ENCODE data around the gene GNB1.

Gene GNB1

GRCh38 chr1:1768249-1768992, 122.5 kb downstream of the GNB1 start:
- DNase-seq, result no peak

GRCh38 chr1:1764876-1765470, 125.9 kb downstream of the GNB1 start:
- DNase-seq, result no peak

GRCh38 chr1:1763657-1764621, 126.9 kb downstream of the GNB1 start:
- DNase-seq, result peak in 30 of 56 donors; percentile 13 to 80 (median 32)

GRCh38 chr1:1761504-1762376, 129.1 kb downstream of the GNB1 start:
- no peak for DNase-seq

GRCh38 chr1:1760715-1761114, 130.2 kb downstream of the GNB1 start:
- no peak for DNase-seq

GRCh38 chr1:1760345-1760650, 130.6 kb downstream of the GNB1 start:
- DNase-seq, result no peak

- DNase-seq, result no peak
These were observed 131.2 kb downstream of the GNB1 start for GRCh38 chr1:1759456-1760344.

GRCh38 chr1:1758692-1759455, 132.0 kb downstream of the GNB1 start:
- DNase-seq, result peak in 1 of 56 donors; percentile 30

- no peak for DNase-seq
These were observed 132.7 kb downstream of the GNB1 start for GRCh38 chr1:1758059-1758621.

GRCh38 chr1:1757422-1758058, 133.3 kb downstream of the GNB1 start:
- DNase-seq, result no peak

- DNase-seq, result no peak
These were observed 134.0 kb downstream of the GNB1 start for GRCh38 chr1:1756661-1757421.

- no peak for DNase-seq
These were observed 135.0 kb downstream of the GNB1 start for GRCh38 chr1:1755852-1756251.

- no peak for DNase-seq
These were observed 135.5 kb downstream of the GNB1 start for GRCh38 chr1:1755426-1755825.

GRCh38 chr1:1754051-1754815, 136.7 kb downstream of the GNB1 start:
- DNase-seq, result no peak

- DNase-seq, result no peak
These were observed 137.3 kb downstream of the GNB1 start for GRCh38 chr1:1753607-1754005.

- no peak for DNase-seq
These were observed 138.0 kb downstream of the GNB1 start for GRCh38 chr1:1752636-1753606.

Data from nucleus accumbens (tissue), 56 donors.